GM12874 (cell line): ENCODE measurements around the gene MYH7.

Source experiments
- TF ChIP-seq, protein P1 (sequence below): IDR thresholded peaks from 2 replicates; pipeline ENCODE4 v1.5.1; 2011; ENCODE audit warnings: low read depth, mild to moderate bottlenecking, control low read depth, low read length, moderate library complexity; ENCODE audit not compliant: insufficient read depth

The MYH7 gene

DNA sequence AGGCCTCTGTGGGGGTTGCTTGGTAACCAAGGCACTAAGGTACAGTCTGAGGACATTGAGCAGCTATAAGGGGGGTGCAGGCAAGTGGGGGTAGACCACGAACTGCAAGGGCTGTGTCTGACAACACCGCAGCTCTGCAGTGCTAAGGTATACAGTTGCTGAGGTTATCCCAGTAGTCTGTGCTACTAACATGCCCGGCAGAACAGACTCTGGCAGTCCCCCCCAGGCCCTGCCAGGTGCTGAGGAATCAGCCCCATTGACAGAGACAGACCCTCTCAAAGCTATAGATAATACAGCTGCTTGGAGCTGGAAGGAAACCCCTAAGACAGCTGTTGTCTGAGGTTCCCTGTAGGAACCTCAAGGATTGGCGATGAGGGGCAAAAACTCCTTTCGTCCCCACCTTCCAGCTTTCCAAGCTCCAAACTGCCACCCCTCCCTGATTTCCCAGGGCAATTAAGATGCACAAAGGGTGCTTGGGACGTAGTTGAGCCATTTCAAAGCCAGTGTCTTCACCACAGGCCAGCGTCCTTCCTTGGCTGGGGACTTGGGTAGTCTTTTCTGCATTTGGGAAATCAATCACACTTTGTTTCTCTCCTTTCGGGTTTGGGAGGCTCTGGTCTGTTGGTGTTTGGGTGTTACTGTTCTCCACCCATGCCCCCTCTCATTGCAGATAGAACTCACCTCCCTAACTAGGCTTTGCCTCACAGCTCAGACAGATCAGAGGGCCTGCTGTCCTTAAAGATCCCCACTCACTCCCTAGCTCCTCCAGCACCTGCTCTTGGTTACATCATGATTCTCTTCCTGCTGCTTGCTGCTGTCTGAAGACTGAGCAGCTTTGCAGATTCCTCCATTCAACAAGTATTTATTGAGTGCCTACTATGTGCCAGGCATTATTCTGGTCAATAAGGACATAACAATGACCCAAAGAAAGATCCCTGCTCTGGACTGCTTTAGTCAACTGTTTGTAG is 2.0 kb upstream of the MYH7 start:
- TF ChIP-seq, protein P1, sequence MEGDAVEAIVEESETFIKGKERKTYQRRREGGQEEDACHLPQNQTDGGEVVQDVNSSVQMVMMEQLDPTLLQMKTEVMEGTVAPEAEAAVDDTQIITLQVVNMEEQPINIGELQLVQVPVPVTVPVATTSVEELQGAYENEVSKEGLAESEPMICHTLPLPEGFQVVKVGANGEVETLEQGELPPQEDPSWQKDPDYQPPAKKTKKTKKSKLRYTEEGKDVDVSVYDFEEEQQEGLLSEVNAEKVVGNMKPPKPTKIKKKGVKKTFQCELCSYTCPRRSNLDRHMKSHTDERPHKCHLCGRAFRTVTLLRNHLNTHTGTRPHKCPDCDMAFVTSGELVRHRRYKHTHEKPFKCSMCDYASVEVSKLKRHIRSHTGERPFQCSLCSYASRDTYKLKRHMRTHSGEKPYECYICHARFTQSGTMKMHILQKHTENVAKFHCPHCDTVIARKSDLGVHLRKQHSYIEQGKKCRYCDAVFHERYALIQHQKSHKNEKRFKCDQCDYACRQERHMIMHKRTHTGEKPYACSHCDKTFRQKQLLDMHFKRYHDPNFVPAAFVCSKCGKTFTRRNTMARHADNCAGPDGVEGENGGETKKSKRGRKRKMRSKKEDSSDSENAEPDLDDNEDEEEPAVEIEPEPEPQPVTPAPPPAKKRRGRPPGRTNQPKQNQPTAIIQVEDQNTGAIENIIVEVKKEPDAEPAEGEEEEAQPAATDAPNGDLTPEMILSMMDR = no peak

DNA sequence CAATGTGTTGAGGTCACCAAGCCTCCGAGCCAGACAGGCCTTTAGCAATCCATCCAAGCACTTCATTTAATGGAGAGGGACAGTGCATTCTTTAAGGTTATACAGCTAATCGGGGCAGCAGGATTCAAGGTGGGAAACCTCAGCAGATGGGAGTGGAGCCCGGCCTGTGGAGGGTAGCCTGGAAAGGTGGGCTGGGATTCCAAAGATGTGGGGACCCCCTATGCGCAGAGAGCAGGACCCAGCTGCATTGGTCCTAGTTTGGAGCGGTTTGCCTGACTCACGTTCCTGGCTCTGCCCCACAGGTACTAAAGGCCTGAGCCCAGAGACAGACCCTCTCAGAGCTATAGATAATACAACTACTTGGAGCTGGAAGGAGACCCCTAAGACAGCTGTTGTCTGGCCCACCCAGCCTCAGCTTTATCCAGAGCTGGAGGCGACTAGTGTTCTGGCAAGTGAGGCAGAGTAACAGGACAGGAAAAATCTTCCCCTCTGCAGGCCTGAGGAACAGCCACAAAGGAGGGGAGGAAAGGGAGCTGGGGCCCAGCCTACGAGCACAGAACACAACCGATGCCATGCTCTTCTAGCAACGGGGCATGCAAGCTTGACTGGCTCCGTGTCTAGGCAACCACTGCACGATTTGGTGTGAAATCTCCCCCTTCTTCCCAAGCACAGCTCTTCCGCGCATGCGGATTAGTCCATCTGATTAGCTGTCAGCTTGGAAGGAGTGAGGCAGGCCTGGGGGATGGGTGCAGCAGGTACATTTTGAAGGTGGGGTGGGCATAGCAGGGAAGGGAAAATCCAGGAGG is 1.1 kb upstream of the MYH7 start:
- TF ChIP-seq, protein P1 = no peak

- TF ChIP-seq, protein P1 = no peak
Measured at GRCh38 chr14:23434488-23435222, 805 bp downstream of the MYH7 start.

DNA sequence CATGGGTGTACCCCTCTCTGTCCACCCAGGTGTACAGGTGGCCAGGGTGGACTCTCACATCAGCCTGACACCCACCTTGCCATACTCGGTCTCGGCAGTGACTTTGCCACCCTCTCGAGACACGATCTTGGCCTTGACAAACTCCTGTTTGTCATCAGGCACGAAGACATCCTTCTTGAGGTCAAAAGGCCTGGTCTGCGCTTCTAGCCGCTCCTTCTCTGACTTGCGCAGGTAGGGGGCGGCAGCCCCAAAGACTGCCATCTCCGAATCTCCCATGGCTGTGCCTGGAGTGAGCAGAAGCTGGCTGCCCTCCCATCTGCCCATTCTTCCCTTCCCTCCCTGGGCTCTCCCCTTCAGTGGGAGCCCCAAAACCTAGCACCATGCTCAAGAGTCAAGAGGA is 2.0 kb downstream of the MYH7 start:
- TF ChIP-seq, protein P1 = no peak

- TF ChIP-seq, protein P1 = no peak
Measured at GRCh38 chr14:23432946-23433345, 2.5 kb downstream of the MYH7 start.

GRCh38 chr14:23432102-23432925 is 3.1 kb downstream of the MYH7 start:
- TF ChIP-seq, protein P1 = no peak
